Right atrium auricular region (tissue), 2 donors: ENCODE results near the gene PNMA8B. TPM values are rescaled to one million over a fixed set of nuclear protein-coding genes. Genes with fewer than 3 reads are reported as not detected.

Experiments used
- DNase-seq: peaks from one replicate; pipeline ENCODE4 v3.0.0-alpha.2; 2019; ENCODE audit warnings: low spot score
- H3K27ac ChIP-seq, 2 donors: fragments of 200-600 bp; sonication (generic); 1 replicate in 1 of 2; 2 replicates in 1 of 2; pipeline ENCODE4 v1.5.1; 2016 to 2019
- H3K27me3 ChIP-seq, 2 donors: fragments of 200-600 bp; sonication (generic); one replicate each; pipeline versions ENCODE4 v1.5.1 to v1.6.0; 2017 to 2019
- H3K36me3 ChIP-seq: fragments of 200-600 bp; sonication (generic); one replicate; pipeline ENCODE4 v1.5.1; 2016
- H3K4me1 ChIP-seq, 2 donors: fragments of 200-600 bp; sonication (generic); one replicate each; pipeline versions ENCODE4 v1.5.1 to v1.6.0; 2017 to 2019
- H3K4me3 ChIP-seq, 2 donors: fragments of 200-600 bp; sonication (generic); 1 replicate in 1 of 2; 2 replicates in 1 of 2; pipeline ENCODE4 v1.5.1; 2017 to 2019; ENCODE audit warnings: mild to moderate bottlenecking in 1 of 2, moderate library complexity in 1 of 2
- H3K9me3 ChIP-seq, 2 donors: fragments of 200-600 bp; sonication (generic); one replicate each; pipeline ENCODE4 v1.5.1; 2019
- CTCF ChIP-seq, 2 donors: fragments of 200-600 bp; sonication (generic); IDR thresholded peaks; one replicate each; pipeline ENCODE4 v1.5.1; 2019; ENCODE audit warnings: antibody characterized with exemption in 2 of 2
- total RNA-seq, 2 donors: library from RNA; depleted of rRNA; stranded (reverse); fragments of >200 nt; gene quantifications; one replicate each; pipeline ENCODE4 v1.1.0, GENCODE V29; 2016

PNMA8B gene
- total RNA-seq, 2 donors from 2014 or later = 1.0 to 1.7 TPM

- Histone ChIP-seq H3K4me1 (peaks cover 0 to 27% of the 10 kb centered on the region in 2 donors), H3K9me3 (no peaks in the 10 kb centered on the region), H3K27me3 (peaks cover 0 to 4% of the 10 kb centered on the region in 2 donors), H3K36me3 (no peaks in the 10 kb centered on the region), H3K4me3 (peak overlapping the region; percentile 11 to 42), H3K27ac (peak overlapping the region in 1 of 2 donors; percentile 18)
- no peak for TF ChIP-seq CTCF (IDR thresholded peaks at IDR 0.05)
- no peak for DNase-seq
Observed at GRCh38 chr19:46487178-46487801, 8.4 kb downstream of the PNMA8B start.

- Histone ChIP-seq H3K4me3 (no peak overlapping the region), H3K27me3 (peaks cover 0 to 4% of the 10 kb centered on the region in 2 donors)
- DNase-seq = no peak
Observed at GRCh38 chr19:46486358-46486757, 9.3 kb downstream of the PNMA8B start.

GRCh38 chr19:46484656-46485055 lies 11.0 kb downstream of the PNMA8B start:
- Histone ChIP-seq H3K4me1 (peaks cover 0 to 21% of the 10 kb centered on the region in 2 donors), H3K4me3 (no peak overlapping the region), H3K9me3 (no peaks in the 10 kb centered on the region), H3K36me3 (no peaks in the 10 kb centered on the region), H3K27me3 (no peaks in the 10 kb centered on the region), H3K27ac (no peak overlapping the region)
- no peak for DNase-seq
- no peak for TF ChIP-seq CTCF (IDR thresholded peaks at IDR 0.05)

More at GRCh38 chr19:46486358-46486757, 9.3 kb downstream of the PNMA8B start:
- Histone ChIP-seq H3K27ac (no peak overlapping the region), H3K36me3 (no peaks in the 10 kb centered on the region), H3K9me3 (no peaks in the 10 kb centered on the region), H3K4me1 (peaks cover 0 to 27% of the 10 kb centered on the region in 2 donors)
- no peak for TF ChIP-seq CTCF (IDR thresholded peaks at IDR 0.05)

- H3K27ac ChIP-seq = no peak overlapping the region
- H3K4me1 ChIP-seq = peaks cover 0 to 10% of the 10 kb centered on the region in 2 donors
- no peak for TF ChIP-seq CTCF (IDR thresholded peaks at IDR 0.05)
Observed at GRCh38 chr19:46482631-46483030, 13.0 kb downstream of the PNMA8B start.

GRCh38 chr19:46481947-46482346 lies 13.7 kb downstream of the PNMA8B start:
- DNase-seq = no peak
- no peaks in the 10 kb centered on the region for H3K9me3 ChIP-seq
- no peak for TF ChIP-seq CTCF (IDR thresholded peaks at IDR 0.05)
- peak overlapping the region; percentile 55 to 78 for H3K27ac ChIP-seq
- no peaks in the 10 kb centered on the region for H3K27me3 ChIP-seq
- no peaks in the 10 kb centered on the region for H3K36me3 ChIP-seq
- H3K4me1 ChIP-seq = peaks cover 0 to 3% of the 10 kb centered on the region in 2 donors
- H3K4me3 ChIP-seq = no peak overlapping the region

More at GRCh38 chr19:46482631-46483030, 13.0 kb downstream of the PNMA8B start:
- H3K27me3 ChIP-seq = no peaks in the 10 kb centered on the region
- no peaks in the 10 kb centered on the region for H3K9me3 ChIP-seq
- no peaks in the 10 kb centered on the region for H3K36me3 ChIP-seq
- DNase-seq = no peak
- H3K4me3 ChIP-seq = no peak overlapping the region
